ENCODE results near the gene MSANTD2. TPM values are rescaled to one million over a fixed set of nuclear protein-coding genes. Genes with fewer than 3 reads are reported as not detected.

MSANTD2 gene
- total and polyA plus RNA-seq, 2 donors (not counting 1 experiment from before 2014, with no cell fraction given), result 11.1 to 26.8 TPM

- ATAC-seq (ENCODE audit: low read depth) (no peak), DNase-seq (no peak)
- no peaks in the 10 kb centered on the region for H3K9me3 ChIP-seq (ENCODE audit: control extremely low read depth in 1 of 3, control insufficient read depth in 2 of 3, insufficient read depth in 1 of 3, low read length in 2 of 3)
- Mint-ChIP-seq H3K9me3 (ENCODE audit: insufficient read depth) (no peaks in the 10 kb centered on the region), H3K4me3 (peak overlapping the region; percentile 94), H3K4me1 (peaks cover 22% of the 10 kb centered on the region), H3K27ac (peak overlapping the region; percentile 93), H3K27me3 (no peaks in the 10 kb centered on the region)
- peaks cover 15 to 17% of the 10 kb centered on the region in 2 donors for H3K4me1 ChIP-seq (ENCODE audit: control insufficient read depth in 2 of 2, insufficient read depth in 2 of 2, low read length in 2 of 2)
- no peaks in the 10 kb centered on the region for H3K27me3 ChIP-seq (replicated peaks in 1 of 4; ENCODE audit: control extremely low read depth in 1 of 4, control insufficient read depth in 3 of 4, insufficient read depth in 4 of 4, low read length in 3 of 4)
- POLR2A ChIA-PET, result interaction anchor here (0.6 to 1.8 kb wide), 2 partner anchors 126 to 791 kb away, joined by 3 to 8 read pairs; partner anchors contain the start of genes SIAE and SPA17
- H3K36me3 ChIP-seq (replicated peaks in 1 of 2; ENCODE audit: control extremely low read depth in 1 of 2, control insufficient read depth in 1 of 2, extremely low read depth in 1 of 2, insufficient read depth in 2 of 2, low read length in 1 of 2), result no peaks in the 10 kb centered on the region
- peak overlapping the region; percentile 97 for H3K9ac ChIP-seq (ENCODE audit: low read length)
- H3K27ac ChIP-seq (ENCODE audit: low read length in 2 of 2), result peak overlapping the region; percentile 96 to 99
- H4K20me1 ChIP-seq (ENCODE audit: control insufficient read depth, insufficient read depth, low read length, poor library complexity, severe bottlenecking), result peaks cover 14% of the 10 kb centered on the region
- peaks cover 54% of the 10 kb centered on the region for H3K79me2 ChIP-seq (ENCODE audit: control insufficient read depth, insufficient read depth, low read length)
- peak overlapping the region; percentile 93 for H3K4me2 ChIP-seq (replicated peaks; ENCODE audit: low read depth, low read length, poor library complexity, severe bottlenecking)
- CTCF ChIA-PET, result interaction anchor here (1.0 to 12.5 kb wide), 8 partner anchors 9 to 154 kb away, joined by 3 to 177 read pairs (median 10); partner anchors contain the start of genes NRGN, SIAE and SPA17
- 5% methylated on average over 8 of the region's 8 CpGs for WGBS (ENCODE audit: insufficient coverage)
- H3K4me3 ChIP-seq (ENCODE audit: control extremely low read depth in 1 of 5, extremely low read depth in 1 of 5, insufficient read depth in 1 of 5, low read depth in 2 of 5, low read length in 4 of 5), result peak overlapping the region in 4 of 5 experiments; percentile 82 to 95 (median 92)
- intact Hi-C loops (cut with micrococcal nuclease), result loop anchor here (1.0 kb wide), 1 partner anchor 177 kb away; the partner anchor contains the start of gene TBRG1
- TF ChIP-seq EZH2 (IDR thresholded peaks at IDR 0.05; ENCODE audit: borderline replicate concordance, insufficient read depth, low read depth, low read length, poor library complexity, severe bottlenecking), result no peak
- no peak for TF ChIP-seq CTCF (IDR thresholded peaks at IDR 0.05)
- peak overlapping the region; percentile 99 for H2AFZ ChIP-seq (ENCODE audit: insufficient read depth, low read depth, low read length, poor library complexity, severe bottlenecking)
Measured at GRCh38 chr11:124798991-124799347, 1.2 kb downstream of the MSANTD2 start.

- Mint-ChIP-seq H3K4me1 (peaks cover 35% of the 10 kb centered on the region), H3K27me3 (no peaks in the 10 kb centered on the region), H3K27ac (no peak overlapping the region), H3K9me3 (ENCODE audit: insufficient read depth) (no peaks in the 10 kb centered on the region), H3K4me3 (no peak overlapping the region)
- Histone ChIP-seq H3K36me3 (replicated peaks in 1 of 2; ENCODE audit: control extremely low read depth in 1 of 2, control insufficient read depth in 1 of 2, extremely low read depth in 1 of 2, insufficient read depth in 2 of 2, low read length in 1 of 2) (no peaks in the 10 kb centered on the region), H3K27ac (ENCODE audit: low read length in 2 of 2) (no peak overlapping the region), H3K27me3 (replicated peaks in 1 of 4; ENCODE audit: control extremely low read depth in 1 of 4, control insufficient read depth in 3 of 4, insufficient read depth in 4 of 4, low read length in 3 of 4) (no peaks in the 10 kb centered on the region), H3K9me3 (ENCODE audit: control extremely low read depth in 1 of 3, control insufficient read depth in 2 of 3, insufficient read depth in 1 of 3, low read length in 2 of 3) (no peaks in the 10 kb centered on the region), H3K4me1 (ENCODE audit: control insufficient read depth in 2 of 2, insufficient read depth in 2 of 2, low read length in 2 of 2) (peaks cover 17 to 20% of the 10 kb centered on the region in 2 donors), H2AFZ (ENCODE audit: insufficient read depth, low read depth, low read length, poor library complexity, severe bottlenecking) (no peak overlapping the region), H3K9ac (ENCODE audit: low read length) (no peak overlapping the region), H4K20me1 (ENCODE audit: control insufficient read depth, insufficient read depth, low read length, poor library complexity, severe bottlenecking) (peaks cover 16% of the 10 kb centered on the region), H3K79me2 (ENCODE audit: control insufficient read depth, insufficient read depth, low read length) (peaks cover 80% of the 10 kb centered on the region), H3K4me2 (replicated peaks; ENCODE audit: low read depth, low read length, poor library complexity, severe bottlenecking) (no peak overlapping the region), H3K4me3 (ENCODE audit: control extremely low read depth in 1 of 5, extremely low read depth in 1 of 5, insufficient read depth in 1 of 5, low read depth in 2 of 5, low read length in 4 of 5) (no peak overlapping the region)
- TF ChIP-seq CTCF (IDR thresholded peaks at IDR 0.05), result no peak
- no peak for TF ChIP-seq EZH2 (IDR thresholded peaks at IDR 0.05; ENCODE audit: borderline replicate concordance, insufficient read depth, low read depth, low read length, poor library complexity, severe bottlenecking)
- ATAC-seq (ENCODE audit: low read depth) (no peak), DNase-seq (no peak)
- intact Hi-C loops (cut with micrococcal nuclease), result no loop called here
- CTCF ChIA-PET, result interaction anchor here (0.9 to 12.5 kb wide), 4 partner anchors 30 to 125 kb away, joined by 3 to 177 read pairs (median 34); partner anchors contain the start of genes SIAE and SPA17
- POLR2A ChIA-PET, result interaction anchor here (0.5 kb wide), 1 partner anchor 113 kb away, joined by 4 read pairs; no protein-coding TSS in a partner anchor
- WGBS (ENCODE audit: insufficient coverage), result 92% methylated on average over 3 of the region's 3 CpGs
Measured at GRCh38 chr11:124796312-124796711, 3.9 kb downstream of the MSANTD2 start.

All from B cell (primary cell).